CD4-positive, alpha-beta T cell treated with Interleukin-4 for 4 hours (primary cell): ENCODE measurements around the gene SOCS4.
"Not testable (repeated sequence)": the region's sequence is repeated elsewhere in the genome, so short reads cannot be mapped to it uniquely, and the experiment has no call there.

Experiments used
- DNase-seq: peaks from one replicate; pipeline ENCODE4 v3.0.0-alpha.2; 2020

Gene SOCS4

DNA sequence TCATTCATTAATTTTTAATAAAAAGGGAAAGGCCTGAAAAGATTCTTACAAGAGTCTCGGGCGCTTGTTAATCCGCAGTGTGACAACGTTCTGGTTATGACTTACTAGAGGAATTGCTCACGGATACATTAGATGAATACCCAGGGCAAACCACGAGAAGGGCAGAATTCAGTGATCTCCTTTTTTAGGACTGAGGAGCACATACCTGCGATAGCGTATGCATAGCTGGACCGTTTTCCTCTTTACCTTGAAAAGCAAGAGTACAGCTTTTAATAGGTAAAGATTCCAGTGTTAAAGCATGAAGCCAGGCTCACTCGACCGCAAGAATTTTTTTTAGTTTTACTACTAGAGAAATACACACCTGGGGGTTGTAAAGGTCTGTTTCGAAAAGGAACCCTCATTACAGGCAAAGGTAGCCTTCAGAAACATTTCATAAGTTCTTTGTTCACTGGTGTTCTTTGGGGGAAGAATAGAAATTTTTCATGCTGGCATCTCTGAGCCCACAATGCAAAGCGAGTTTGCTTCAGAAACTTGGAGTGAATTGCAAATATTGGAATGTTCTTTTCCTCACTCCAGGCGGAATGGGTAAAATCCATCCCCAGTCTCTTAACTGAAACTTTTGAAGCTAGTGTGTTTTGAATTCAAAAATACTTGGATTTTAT lies 25.4 kb downstream of the SOCS4 start:
- no peak for DNase-seq

DNA sequence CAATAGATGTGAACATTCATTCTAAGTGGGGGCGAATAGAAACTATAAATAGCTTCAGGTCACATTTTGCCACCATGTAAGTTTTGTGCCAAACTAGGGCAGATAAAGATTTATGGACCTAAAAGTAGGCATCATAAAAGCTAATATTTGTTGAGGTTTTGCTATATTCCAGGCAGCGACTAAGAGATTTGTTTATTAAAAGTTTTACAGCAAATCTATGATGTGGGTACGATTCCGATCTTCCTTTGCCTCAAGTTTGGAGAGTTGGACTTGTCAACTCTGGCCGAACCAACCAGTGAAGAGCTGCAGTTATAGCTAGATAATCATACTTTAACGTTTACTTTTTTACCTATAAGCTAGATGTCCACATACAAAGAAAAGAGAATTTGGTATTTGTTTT lies 26.0 kb downstream of the SOCS4 start:
- no peak for DNase-seq

DNA sequence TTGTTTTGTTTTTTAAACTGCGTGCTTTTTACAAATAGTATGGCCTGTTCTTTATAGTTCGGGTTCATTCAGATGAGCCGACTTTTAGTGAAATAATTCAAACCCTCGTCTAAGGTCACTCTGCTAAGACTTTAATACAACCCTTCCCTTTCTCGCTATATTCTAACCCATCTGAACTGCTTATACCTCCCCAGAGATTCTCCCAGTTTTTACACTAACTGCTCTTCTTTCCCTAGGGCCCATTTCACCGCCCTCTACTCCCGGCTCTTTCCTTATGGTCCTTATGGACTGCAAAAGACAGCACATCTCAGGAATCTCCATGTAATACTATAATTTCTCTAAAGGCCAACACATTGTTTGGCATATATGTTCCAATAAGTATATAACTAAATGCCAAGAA lies 26.5 kb downstream of the SOCS4 start:
- no peak for DNase-seq

DNA sequence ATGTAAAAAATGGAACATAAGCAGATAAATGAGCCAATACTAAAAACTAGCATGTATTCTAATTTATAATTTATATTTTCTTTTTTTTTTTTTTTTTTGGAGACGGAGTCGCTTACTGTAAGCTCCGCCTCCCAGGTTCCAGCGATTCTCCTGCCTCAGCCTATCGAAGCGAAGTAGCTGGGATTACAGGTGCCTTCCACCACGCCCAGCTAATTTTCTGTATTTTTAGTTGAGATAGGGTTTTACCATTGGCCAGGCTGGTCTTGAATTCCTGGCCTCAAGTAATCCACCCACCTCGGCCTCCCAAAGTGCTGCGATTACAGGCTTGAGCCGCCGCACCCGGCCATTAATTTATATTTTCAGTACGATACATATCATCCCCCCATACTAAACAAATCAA lies 27.1 kb downstream of the SOCS4 start:
- no peak for DNase-seq

DNA sequence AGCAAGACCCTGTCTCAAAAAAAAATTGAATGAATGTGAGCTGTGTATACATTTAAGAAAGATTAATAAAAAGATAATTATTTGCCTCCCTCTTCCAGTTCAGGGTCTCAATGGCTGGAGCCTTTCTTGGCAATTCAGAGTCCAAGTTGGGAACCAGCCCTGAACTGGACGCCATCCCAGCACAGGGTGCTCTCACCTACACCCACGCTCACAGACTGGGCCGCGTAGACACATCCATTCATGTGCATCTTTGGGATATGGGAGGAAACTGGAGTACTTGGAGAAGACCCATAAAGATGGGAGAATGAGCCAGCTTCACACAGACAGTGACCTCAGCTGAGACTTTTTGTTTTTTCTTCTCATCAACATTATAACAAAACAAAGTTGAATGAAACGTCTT lies 30.9 kb downstream of the SOCS4 start:
- no peak for DNase-seq

DNA sequence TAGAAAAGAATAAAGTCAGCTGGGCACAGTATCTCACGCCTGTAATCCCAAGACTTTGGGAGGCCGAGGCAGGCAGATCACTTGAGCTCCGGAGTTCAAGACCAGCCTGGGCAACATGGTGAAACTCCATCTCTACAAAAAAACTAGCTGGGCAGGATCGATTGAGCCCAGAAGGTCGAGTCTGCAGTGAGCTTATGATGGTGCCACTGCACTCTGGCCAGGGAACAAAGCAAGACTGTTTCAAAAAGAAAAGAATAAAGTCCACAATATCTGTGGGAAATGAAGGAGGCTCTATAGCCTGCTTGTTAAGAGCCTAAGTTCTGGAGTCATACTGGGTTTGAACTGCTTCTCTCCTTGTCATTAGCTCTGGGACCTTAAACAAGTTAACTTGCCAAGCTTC lies 32.3 kb downstream of the SOCS4 start:
- no peak for DNase-seq

DNA sequence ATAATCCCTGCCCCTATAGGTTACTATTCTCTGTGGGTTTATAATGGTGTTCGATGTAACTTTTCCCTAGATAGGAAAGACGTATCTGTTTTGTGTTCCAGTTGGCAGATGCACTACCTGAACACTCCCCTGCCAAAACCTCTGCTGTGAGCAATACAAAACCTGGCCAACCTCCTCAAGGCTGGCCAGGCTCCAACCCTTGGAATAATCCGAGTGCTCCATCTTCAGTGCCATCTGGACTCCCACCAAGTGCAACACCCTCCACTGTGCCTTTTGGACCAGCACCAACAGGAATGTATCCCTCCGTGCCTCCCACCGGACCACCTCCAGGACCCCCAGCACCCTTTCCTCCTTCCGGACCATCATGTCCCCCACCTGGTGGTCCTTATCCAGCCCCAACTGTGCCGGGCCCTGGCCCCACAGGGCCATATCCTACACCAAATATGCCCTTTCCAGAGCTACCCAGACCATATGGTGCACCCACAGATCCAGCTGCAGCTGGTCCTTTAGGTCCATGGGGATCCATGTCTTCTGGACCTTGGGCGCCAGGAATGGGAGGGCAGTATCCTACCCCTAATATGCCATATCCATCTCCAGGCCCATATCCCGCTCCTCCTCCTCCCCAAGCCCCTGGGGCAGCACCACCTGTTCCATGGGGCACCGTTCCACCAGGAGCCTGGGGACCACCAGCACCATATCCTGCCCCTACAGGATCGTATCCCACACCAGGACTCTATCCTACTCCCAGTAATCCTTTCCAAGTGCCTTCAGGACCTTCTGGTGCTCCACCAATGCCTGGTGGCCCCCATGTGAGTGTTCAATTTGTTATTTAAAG lies 35.7 kb downstream of the SOCS4 start:
- no peak for DNase-seq

DNA sequence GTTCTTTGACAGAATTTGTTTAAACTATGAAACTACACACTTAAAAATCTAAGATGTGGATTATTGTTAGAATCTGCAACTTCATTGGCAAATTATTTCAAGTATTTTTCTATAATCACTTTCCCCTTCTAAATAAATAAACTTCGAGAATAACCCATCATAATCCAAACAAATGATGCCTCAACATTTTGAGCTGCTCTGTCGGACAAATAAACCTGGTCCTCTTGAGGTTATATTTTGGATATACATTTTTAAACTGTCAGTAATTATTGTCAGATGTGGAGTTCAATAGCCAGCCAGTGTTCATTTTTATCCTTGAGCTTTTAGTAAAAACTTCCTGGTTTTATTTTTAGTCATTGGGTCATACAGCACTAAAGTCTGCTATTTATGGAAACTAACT lies 37.9 kb downstream of the SOCS4 start:
- DNase-seq: not testable (repeated sequence)

DNA sequence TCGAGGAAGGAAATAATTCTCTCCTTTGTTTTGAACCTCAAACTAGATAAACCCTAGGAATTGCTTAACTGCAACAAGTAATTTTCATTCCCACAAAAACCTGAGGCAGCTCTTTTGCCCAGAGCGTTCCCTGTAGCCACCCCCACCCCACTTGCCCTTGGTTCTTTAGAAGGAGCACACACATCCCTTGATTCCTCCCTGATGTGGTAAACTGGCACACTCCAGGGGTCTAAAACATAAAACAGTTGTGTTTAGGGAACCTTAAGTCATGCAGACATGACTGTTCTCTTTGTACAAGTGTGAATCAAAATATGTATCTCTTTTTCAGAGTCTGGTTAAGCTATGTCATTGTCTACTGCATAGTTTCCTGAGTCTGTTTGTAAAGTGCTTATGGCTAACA lies 38.4 kb downstream of the SOCS4 start:
- no peak for DNase-seq

DNA sequence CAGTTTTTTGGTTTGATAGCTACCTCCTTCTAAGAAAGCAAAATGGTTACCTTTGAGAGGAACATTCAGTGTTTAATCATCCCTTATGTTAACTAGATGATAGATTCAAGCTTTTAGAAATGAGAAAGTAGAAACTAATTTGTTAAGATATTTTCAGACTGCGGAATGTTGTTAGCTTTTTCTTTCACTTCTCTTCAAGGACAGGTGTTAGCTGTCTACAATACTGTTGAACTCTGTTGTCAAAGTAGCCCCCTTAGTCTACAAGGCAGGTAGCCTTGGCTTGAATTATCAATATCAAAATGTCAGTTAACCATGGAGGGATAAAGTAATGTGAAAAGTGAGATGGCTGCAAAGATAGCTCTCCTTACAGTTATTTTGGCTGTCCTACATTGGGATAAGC lies 39.2 kb downstream of the SOCS4 start:
- no peak for DNase-seq

DNA sequence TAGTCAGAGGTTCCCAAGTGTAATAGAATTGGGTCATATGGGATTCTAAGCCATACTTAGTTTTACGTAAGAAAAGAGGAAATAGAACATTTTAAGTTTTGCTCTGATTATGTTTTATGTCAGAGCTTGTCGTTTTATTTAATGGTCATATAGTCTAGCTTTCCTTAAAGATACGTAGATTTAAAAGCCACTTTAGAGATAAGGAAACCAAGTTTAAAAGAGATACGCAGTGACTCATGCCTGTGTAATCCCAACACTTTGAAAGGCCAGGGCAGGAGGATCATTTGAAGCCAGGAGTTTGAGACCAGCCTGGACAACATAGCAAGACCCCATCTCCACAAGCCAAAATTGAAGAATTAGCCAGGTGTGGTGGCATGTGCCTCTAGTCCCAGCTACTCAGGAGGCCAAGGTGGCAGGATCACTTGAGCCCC lies 44.0 kb downstream of the SOCS4 start:
- DNase-seq: no peak

DNA sequence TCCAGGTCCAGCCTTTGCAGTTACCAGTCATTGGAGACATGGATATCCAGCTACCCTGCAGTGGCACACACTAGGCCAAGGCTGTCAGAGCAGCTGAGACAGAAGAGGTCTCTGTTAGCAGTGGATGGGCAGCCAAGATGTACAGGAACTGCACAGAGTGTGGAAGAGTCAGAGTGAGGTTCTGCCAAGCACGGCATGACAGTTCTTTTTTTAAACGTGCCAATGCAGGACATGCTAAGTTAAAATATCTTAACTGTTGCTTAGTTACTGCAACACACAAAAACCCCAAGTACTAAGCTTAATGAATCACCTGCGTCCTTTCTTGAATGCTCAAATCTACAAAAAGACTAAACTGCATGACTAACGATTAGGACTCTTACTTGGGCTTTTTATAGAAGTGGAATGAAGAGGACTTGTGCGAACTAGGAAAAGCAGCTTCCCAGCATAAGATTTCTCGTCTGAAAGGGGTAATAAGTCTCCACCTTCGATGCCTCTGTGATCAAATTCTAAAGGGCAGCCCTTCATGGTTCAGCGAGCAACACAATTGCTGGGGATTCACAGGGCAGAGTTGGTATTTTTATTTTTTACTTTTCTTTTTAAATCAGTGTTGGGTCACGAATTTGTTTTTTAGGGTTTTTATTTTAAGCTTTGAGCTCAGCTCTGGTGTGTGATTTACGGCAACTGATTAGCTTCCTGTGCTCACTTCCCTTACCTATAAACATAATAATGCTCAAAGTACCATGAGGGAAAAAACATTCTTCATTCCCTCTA lies 45.0 kb downstream of the SOCS4 start:
- DNase-seq: peak; percentile 71

DNA sequence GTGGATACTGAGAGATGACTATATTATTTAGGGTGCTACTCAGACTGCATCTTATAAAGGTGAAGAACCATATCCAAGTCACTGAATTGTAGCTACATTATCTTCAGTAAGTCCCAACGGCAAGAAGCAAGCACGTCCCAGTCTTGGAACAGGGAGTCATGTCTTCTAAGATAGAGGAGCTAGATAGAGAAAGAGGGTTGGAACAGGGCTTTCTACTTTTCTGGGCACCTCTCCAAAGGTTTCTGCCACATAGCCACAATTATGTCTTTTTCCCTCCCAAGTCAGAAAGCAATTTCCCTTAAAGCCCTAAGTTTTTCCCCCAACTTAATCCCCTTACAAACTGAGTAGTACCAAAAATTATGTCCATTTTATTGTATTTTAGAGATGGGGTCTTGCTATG lies 46.8 kb downstream of the SOCS4 start:
- DNase-seq: no peak

DNA sequence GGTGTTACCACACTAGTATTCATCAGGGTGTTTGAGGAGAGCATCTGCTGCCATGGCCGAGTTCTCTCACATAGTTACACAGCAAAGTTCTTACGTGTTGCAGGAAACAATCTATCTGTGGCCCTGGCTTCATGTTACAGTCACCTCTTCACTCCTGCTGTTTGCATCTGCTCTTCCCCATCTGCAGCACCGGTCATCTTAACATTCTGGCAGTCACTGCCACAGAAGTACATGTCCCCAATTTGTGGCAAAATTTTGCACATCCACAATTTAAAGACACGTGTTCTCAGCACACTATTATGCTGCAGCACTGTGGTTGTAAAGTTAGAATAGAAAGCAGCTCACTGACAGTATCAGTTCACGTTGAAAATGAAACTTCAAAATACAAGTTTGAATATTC lies 47.6 kb downstream of the SOCS4 start:
- no peak for DNase-seq

DNA sequence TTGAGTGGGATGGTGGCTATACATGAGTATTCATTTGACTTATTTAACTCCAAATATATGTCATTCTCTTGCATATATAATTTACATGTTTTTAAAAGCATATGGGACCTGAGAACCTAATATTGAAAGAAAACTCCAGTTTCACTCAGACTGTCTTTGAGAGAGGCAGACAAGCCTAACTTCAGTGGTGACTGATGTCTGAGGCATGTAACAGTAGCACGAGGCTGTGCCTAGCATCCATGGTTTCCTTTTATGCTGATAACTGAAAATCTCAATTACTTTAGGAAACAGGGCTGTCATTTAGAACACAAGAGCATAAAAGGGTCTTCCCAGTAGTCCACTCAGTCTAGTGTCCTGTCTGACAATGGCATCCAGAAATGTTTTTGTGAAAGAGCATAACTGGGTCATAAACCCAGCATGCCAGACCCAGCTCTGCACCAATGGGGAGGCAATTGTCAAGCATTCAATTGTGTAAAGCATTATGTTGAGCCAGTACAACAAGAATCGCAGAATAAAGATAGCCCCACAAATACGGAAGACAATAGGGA lies 48.7 kb downstream of the SOCS4 start:
- no peak for DNase-seq

DNA sequence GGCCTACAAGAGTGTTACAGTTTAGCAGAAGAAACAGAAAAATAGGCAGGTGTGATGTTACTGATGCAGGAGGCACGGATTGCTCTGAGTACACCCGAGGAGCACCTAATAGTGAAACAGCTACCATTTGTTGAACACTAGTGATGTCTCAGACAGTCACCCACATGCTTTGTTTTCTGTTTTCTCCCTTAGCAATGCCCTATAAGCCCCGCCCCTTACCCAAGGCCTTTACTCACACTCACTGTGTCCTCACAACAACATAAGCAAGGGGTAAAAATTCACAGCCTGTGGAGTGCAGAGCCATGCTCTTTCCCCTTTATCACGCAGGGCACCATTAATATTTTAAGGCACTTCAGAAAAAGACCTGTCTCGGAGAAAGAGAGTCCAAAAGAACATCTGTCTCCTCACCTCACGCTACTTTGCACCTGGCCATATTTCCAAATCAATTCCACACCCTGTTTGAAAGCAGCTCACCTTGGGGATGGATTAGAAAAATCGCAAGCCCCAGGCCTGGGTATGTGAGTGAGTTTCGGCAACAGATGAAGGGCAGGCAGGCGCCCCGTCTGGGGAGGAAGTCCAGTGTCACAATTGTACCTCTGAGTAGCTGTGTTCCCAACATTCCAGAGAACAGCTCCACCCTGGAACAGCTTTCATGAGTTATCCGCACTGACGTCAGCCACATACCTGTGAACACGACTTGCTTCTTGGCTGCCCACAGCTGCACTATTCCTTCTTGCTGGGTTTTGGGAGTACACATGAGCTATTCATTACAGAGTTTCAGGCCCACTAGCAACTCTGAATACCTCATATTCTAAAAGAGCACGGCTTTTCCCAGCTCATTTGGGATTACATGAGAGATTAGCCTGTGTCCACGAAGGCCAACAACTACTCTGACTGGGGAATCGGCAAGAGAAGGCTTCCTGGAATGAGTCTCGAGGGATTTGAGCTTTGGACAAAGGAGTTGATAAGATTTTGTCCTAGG lies 50.4 kb downstream of the SOCS4 start:
- peak; percentile 60 for DNase-seq

DNA sequence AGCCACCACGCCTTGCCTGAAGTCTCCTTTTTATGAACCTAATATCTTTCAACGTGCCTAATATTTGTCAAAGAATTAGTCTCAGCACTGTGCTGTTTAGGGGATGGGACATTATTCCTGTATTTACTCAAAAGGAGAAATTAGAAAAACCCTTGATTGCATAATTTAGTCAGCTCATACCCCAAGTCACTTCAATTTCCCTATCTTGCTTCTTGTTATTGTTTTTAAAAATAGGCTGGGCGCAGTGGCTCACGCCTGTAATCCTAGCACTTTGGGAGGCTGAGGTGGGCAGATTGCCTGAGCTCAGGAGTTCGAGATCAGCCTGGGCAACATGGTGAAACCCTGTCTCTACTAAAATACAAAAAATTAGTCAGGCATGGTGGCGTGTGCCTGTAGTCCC lies 52.9 kb downstream of the SOCS4 start:
- DNase-seq: not testable (repeated sequence)

DNA sequence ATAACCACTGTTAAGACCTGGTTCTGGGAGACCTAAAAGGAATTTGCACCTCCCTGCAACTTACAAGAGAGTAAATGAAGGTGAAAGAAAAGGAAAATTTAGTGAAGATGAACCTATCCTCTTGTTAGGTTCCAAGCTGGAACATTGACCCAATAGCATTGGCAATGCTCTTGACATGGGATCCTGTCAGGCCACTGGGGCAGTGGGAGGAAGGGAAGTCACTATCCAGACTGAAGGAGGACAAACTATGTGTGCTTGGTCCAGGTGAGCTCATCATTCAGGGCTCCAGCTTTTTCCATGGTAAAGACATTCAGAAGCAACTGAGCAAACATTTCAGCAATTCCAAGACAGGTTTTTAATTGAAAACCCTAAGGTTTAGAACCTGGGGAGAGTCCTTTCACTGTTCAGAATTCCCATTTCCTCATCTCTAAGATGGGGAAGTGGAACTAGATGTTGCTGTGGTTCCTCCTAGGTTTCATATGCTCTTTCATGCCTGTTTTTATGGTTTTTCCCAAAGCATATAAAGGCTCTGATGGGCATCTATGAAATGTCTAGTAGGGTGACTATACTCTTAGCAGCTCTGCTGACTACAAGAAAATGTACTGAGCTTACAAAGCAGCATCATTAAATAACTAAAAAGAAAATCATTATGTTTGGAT lies 57.5 kb downstream of the SOCS4 start:
- DNase-seq: no peak

DNA sequence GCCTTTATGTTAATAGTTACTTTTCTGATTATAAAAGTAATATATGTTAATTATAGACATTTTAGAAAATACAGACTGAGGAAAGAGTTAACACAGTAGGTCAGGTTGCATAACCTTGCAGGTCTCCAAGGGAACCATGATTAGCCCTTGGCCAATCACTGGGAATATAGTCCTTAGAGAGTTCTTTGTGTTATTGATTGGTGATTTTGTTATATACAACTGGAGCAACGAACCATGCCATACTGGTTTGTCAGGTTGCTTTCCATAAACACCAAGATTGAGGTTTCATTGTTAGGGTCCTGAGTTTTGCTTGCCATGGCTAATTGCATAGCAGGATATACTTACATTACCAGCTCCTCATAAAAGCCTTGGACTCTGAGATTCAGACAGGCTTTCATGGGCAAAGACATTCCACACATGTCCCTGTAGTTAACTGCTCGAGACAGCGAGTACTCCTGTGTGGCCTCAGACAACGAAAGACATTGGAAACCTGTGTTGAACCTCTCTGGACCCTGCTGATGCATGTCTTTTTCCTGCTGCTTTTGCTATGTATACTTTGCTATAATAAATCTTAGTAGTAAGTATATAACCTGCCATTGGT lies 58.1 kb downstream of the SOCS4 start:
- DNase-seq: no peak

DNA sequence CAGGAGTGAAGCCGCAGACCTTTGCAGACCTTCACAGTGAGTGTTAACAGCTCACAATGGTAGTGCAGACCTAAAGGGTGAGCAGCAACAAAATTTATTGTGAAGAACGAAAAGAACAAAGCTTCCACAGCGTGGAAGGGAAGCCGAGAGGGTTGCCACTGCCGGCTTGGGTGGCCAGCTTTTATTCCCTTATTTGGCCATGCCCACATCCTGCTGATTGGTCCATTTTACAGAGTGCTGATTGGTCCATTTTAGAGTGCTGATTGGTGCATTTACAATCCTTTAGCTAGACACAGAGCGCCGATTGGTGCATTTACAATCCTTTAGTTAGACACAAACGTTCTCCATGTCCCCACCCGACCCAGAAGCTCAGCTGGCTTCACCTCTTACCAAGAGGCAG lies 59.9 kb downstream of the SOCS4 start:
- no peak for DNase-seq

DNA sequence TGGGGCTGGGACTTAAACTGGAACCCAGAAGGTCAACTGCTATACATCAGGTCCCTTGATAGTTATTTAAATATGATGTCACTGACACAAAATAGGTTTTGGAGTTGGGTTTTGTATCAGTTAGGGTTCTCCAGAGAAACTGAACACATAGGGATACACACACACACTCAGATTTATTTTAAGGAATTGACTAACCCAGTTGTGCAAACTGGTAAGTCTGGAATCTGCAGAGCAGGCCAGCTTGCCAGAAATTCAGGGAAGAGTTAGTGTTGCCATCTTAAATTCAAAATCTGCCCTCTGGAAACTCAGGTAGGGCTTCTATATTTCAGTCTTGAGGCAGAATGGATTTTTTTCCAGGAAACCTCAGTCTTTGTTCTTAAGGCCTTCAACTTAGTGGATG lies 61.3 kb downstream of the SOCS4 start:
- no peak for DNase-seq
